IMR-90 (cell line): ENCODE data around the gene SERPINB8. TPM values are rescaled to one million over a fixed set of nuclear protein-coding genes. Genes with fewer than 3 reads are reported as not detected.

Source experiments
- ATAC-seq: fragments of 200-7000 bp; cut with Tn5 transposase; 2 replicates; pipeline ENCODE4 v1.9.1; 2020; ENCODE audit warnings: low read depth, mild to moderate bottlenecking, moderate library complexity
- BruUV-seq: library from RNA; stranded (reverse); fragments of 400-500 nt; replicated peaks from 2 replicates; lab custom pipeline; 2021; lab: Mats Ljungman, UMichigan
- CTCF ChIA-PET: fragments of 300-600 bp; formaldehyde crosslinking; extraction: SDS; loops from one replicate; lab custom pipeline; 2021; ENCODE audit warnings: antibody characterized with exemption; lab: Yijun Ruan, JAX
- POLR2A ChIA-PET: fragments of 300-600 bp; sonication (Branson Sonifier 250); formaldehyde crosslinking; loops from one replicate; lab custom pipeline; 2022; ENCODE audit warnings: antibody characterized with exemption; ENCODE audit not compliant: unreplicated experiment; lab: Charles Lee
- DNase-seq: peaks from one replicate; pipeline ENCODE4 v3.0.0; 2013
- H2AFZ ChIP-seq: replicated peaks from 2 replicates; pipeline ENCODE3; 2013; ENCODE audit warnings: low read length, mild to moderate bottlenecking; ENCODE audit not compliant: poor library complexity
- H2AK5ac ChIP-seq: 2 replicates; pipeline ENCODE4 v1.6.1; 2013; ENCODE audit warnings: low read depth, low read length, inconsistent platforms
- H2AK9ac ChIP-seq: replicated peaks from 2 replicates; pipeline ENCODE3; 2013; ENCODE audit warnings: mild to moderate bottlenecking, low read depth, low read length, moderate library complexity; ENCODE audit not compliant: poor library complexity
- H2BK120ac ChIP-seq: 2 replicates; pipeline ENCODE4 v1.6.1; 2013; ENCODE audit warnings: low read depth, low read length, inconsistent platforms
- H2BK15ac ChIP-seq: 3 replicates; pipeline ENCODE4 v1.6.1; 2013; ENCODE audit warnings: low read depth, low read length, inconsistent platforms
- H2BK20ac ChIP-seq: 2 replicates; pipeline ENCODE4 v1.6.1; 2013; ENCODE audit warnings: low read depth, mild to moderate bottlenecking, inconsistent platforms, low read length, moderate library complexity
- H2BK5ac ChIP-seq: 2 replicates; pipeline ENCODE4 v1.6.1; 2013; ENCODE audit warnings: mild to moderate bottlenecking, low read depth, low read length, inconsistent platforms; ENCODE audit not compliant: poor library complexity, severe bottlenecking
- H3K14ac ChIP-seq: replicated peaks from 2 replicates; pipeline ENCODE4 v1.6.1; 2013; ENCODE audit warnings: low read depth, low read length, inconsistent platforms
- H3K18ac ChIP-seq: 2 replicates; pipeline ENCODE4 v1.6.1; 2013; ENCODE audit warnings: low read depth, low read length, control low read depth
- H3K23ac ChIP-seq: 2 replicates; pipeline ENCODE4 v1.6.1; 2013; ENCODE audit warnings: low read depth, low read length, inconsistent platforms
- H3K27ac ChIP-seq: 2 replicates; pipeline ENCODE4 v1.5.1; 2013; ENCODE audit warnings: mild to moderate bottlenecking, control low read depth, low read length; ENCODE audit not compliant: insufficient read depth
- H3K27me3 ChIP-seq: 2 replicates; pipeline ENCODE4 v1.6.1; 2013; ENCODE audit warnings: low read length; ENCODE audit not compliant: control insufficient read depth, insufficient read depth
- H3K36me3 ChIP-seq: 2 replicates; pipeline ENCODE4 v1.6.1; 2013; ENCODE audit warnings: low read length, mixed read lengths; ENCODE audit not compliant: control insufficient read depth, insufficient read depth
- H3K4ac ChIP-seq: 2 replicates; pipeline ENCODE4 v1.6.1; 2013; ENCODE audit warnings: low read depth, low read length, inconsistent platforms
- H3K4me1 ChIP-seq: 2 replicates; pipeline ENCODE4 v1.6.1; 2013; ENCODE audit warnings: low read length, mixed read lengths; ENCODE audit not compliant: control insufficient read depth, insufficient read depth
- H3K4me2 ChIP-seq: 2 replicates; pipeline ENCODE4 v1.6.1; 2013; ENCODE audit warnings: low read depth, mild to moderate bottlenecking, control low read depth, low read length, moderate library complexity
- H3K4me3 ChIP-seq: 2 replicates; pipeline ENCODE4 v1.5.1; 2013; ENCODE audit warnings: low read depth, mild to moderate bottlenecking, control low read depth, low read length, moderate library complexity; ENCODE audit not compliant: insufficient read depth
- H3K56ac ChIP-seq: 2 replicates; pipeline ENCODE4 v1.6.1; 2013; ENCODE audit warnings: low read length, inconsistent platforms; ENCODE audit not compliant: insufficient read depth; ENCODE audit errors: extremely low read depth
- H3K79me1 ChIP-seq, 2 experiments: 2 replicates each; pipeline ENCODE4 v1.6.1; 2013; ENCODE audit warnings: low read length in 2 of 2, inconsistent platforms in 1 of 2, low read depth in 1 of 2
- H3K9ac ChIP-seq: 2 replicates; pipeline ENCODE4 v1.6.1; 2013; ENCODE audit warnings: low read depth, low read length, control low read depth
- H3K9me1 ChIP-seq: 2 replicates; pipeline ENCODE4 v1.6.1; 2013; ENCODE audit warnings: low read length, inconsistent platforms; ENCODE audit not compliant: insufficient read depth
- H3K9me3 ChIP-seq: 2 replicates; pipeline ENCODE4 v1.6.1; 2013; ENCODE audit warnings: low read length; ENCODE audit not compliant: control insufficient read depth, insufficient read depth
- H4K20me1 ChIP-seq: 2 replicates; pipeline ENCODE4 v1.6.1; 2013; ENCODE audit warnings: low read length, inconsistent platforms; ENCODE audit not compliant: insufficient read depth
- H4K5ac ChIP-seq: 2 replicates; pipeline ENCODE4 v1.6.1; 2013; ENCODE audit warnings: mild to moderate bottlenecking, low read depth, low read length, control low read depth
- H4K8ac ChIP-seq, 2 experiments: 2 replicates each; pipeline ENCODE4 v1.6.1; 2013; ENCODE audit warnings: low read depth in 2 of 2, low read length in 2 of 2, control low read depth in 1 of 2, inconsistent platforms in 1 of 2
- H4K91ac ChIP-seq: 2 replicates; pipeline ENCODE4 v1.6.1; 2013; ENCODE audit warnings: low read depth, low read length, inconsistent platforms; ENCODE audit not compliant: insufficient read depth
- BHLHE40 ChIP-seq: fragments of 150-350 bp; IDR thresholded peaks from 2 replicates; pipeline ENCODE4 v1.6.1; 2016; ENCODE audit warnings: mild to moderate bottlenecking, low read depth, low read length
- CEBPB ChIP-seq: IDR thresholded peaks from 2 replicates; pipeline ENCODE4 v1.6.1; 2012; ENCODE audit warnings: low read depth, low read length, improper control_type of control experiment
- CHD1 ChIP-seq: IDR thresholded peaks from 2 replicates; pipeline ENCODE4 v1.6.1; 2012; ENCODE audit warnings: low read depth, low read length, improper control_type of control experiment
- FOS ChIP-seq: fragments of 150-350 bp; IDR thresholded peaks from 2 replicates; pipeline ENCODE4 v1.6.1; 2016; ENCODE audit warnings: low read depth, low read length
- MAFK ChIP-seq: IDR thresholded peaks from 2 replicates; pipeline ENCODE4 v1.6.1; 2012; ENCODE audit warnings: low read depth, low read length, improper control_type of control experiment
- MAZ ChIP-seq: IDR thresholded peaks from 2 replicates; pipeline ENCODE4 v1.6.1; 2012; ENCODE audit warnings: low read depth, mild to moderate bottlenecking, low read length, improper control_type of control experiment, moderate library complexity, borderline replicate concordance
- MXI1 ChIP-seq: IDR thresholded peaks from 2 replicates; pipeline ENCODE4 v1.6.1; 2012; ENCODE audit warnings: low read depth, mild to moderate bottlenecking, low read length, moderate library complexity, borderline replicate concordance
- NFE2L2 ChIP-seq: fragments of 150-350 bp; IDR thresholded peaks from 2 replicates; pipeline ENCODE4 v1.6.1; 2016; ENCODE audit warnings: low read depth, mild to moderate bottlenecking, low read length
- POLR2A ChIP-seq: IDR thresholded peaks from 2 replicates; pipeline ENCODE4 v1.6.1; 2012; ENCODE audit warnings: mild to moderate bottlenecking, low read depth, low read length
- RAD21 ChIP-seq: IDR thresholded peaks from 2 replicates; pipeline ENCODE4 v1.6.1; 2012; ENCODE audit warnings: low read length, improper control_type of control experiment
- RCOR1 ChIP-seq: IDR thresholded peaks from 2 replicates; pipeline ENCODE4 v1.6.1; 2012; ENCODE audit warnings: mild to moderate bottlenecking, low read length, improper control_type of control experiment; ENCODE audit not compliant: insufficient replicate concordance
- RFX5 ChIP-seq: IDR thresholded peaks from 2 replicates; pipeline ENCODE4 v1.8.0; 2012; ENCODE audit warnings: low read depth, mild to moderate bottlenecking, low read length, moderate library complexity
- SMC3 ChIP-seq: fragments of 150-350 bp; IDR thresholded peaks from 2 replicates; pipeline ENCODE4 v1.6.1; 2016; ENCODE audit warnings: low read depth, mild to moderate bottlenecking, antibody characterized with exemption, low read length, moderate library complexity
- WGBS, 2 experiments: methylation state at CpG; one replicate each; pipeline versions ENCODE4 v1.1.5 to v1.1.7; 2013; ENCODE audit warnings: missing lambda C conversion rate in 2 of 2; ENCODE audit not compliant: insufficient read length in 1 of 2; ENCODE audit errors: extremely low coverage in 2 of 2; 5-methylcytosine and 5-hydroxymethylcytosine counted together
- dilution Hi-C: fragments of 300-500 bp; cut with HindIII; formaldehyde crosslinking; loops from one replicate; pipeline ENCODE4 v1.14.3; 2018; ENCODE audit warnings: low sequenced_read_pairs; ENCODE audit not compliant: unreplicated experiment
- in situ Hi-C: fragments of 300-500 bp; cut with MboI; formaldehyde crosslinking; loops from 3 replicates; pipeline ENCODE4 v1.14.3; 2019; ENCODE audit warnings: low sequenced_read_pairs, inconsistent platforms, mixed read lengths
- intact Hi-C: fragments of 100-400 bp; cut with micrococcal nuclease; formaldehyde crosslinking; loops from 2 replicates; pipeline ENCODE4 v1.10.0; 2022
- polyA plus RNA-seq, 3 experiments: library from polyadenylated mRNA; depleted of rRNA; stranded (reverse); fragments of >200 nt; gene quantifications; 2 replicates each; pipeline ENCODE4 v1.2.3, GENCODE V29; 2012; ENCODE audit warnings: low replicate concordance in 1 of 3
- total RNA-seq: library from RNA; depleted of rRNA; stranded (reverse); fragments of >200 nt; gene quantifications from 2 replicates; pipeline ENCODE4 v1.2.3, GENCODE V29; 2012
- TF ChIP-seq, protein P1 (sequence below): fragments of 150-350 bp; IDR thresholded peaks from 2 replicates; pipeline ENCODE4 v1.6.1; 2017; ENCODE audit warnings: mild to moderate bottlenecking, antibody characterized with exemption, low read length, low read depth
- TF ChIP-seq, protein P2 (sequence below): conservative IDR thresholded peaks from 2 replicates; pipeline ENCODE4 v1.5.1; 2012; ENCODE audit warnings: mild to moderate bottlenecking, low read depth, low read length, improper control_type of control experiment
- TF ChIP-seq, protein P3 (sequence below): fragments of 150-350 bp; IDR thresholded peaks from 2 replicates; pipeline ENCODE4 v1.6.1; 2016; ENCODE audit warnings: low read depth, mild to moderate bottlenecking, low read length, moderate library complexity, borderline replicate concordance

SERPINB8 gene
- total and polyA plus RNA-seq, 2 of the 4 experiments (the other 2 are of a cell fraction), result 14.3 to 16.7 TPM

DNA sequence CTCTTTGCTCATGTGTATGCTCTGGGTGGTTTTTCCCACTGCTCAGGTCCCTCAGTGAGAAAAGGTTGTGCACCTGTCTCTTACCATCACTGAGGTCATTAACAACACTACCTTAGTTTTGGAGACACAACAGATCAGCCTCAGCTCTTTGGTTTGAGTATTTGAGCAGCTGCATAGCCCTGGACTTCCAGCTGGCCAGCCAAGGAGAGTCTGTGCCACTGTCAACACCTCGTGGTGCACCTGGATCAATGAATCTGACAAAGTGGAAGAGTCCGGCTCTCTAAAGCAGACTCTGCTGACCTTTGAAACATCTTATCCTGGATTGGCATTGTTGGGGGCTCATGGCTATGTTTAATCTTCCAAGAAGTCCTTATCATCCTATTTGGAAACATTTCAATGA lies 30.0 kb downstream of the SERPINB8 start:
- Histone ChIP-seq H3K4me3 (no peak overlapping the region), H4K5ac (no peak overlapping the region), H3K14ac (no peak overlapping the region), H4K91ac (no peak overlapping the region), H2BK15ac (no peak overlapping the region), H3K23ac (no peak overlapping the region), H3K27ac (no peak overlapping the region), H3K9ac (no peak overlapping the region), H3K36me3 (no peaks in the 10 kb centered on the region), H3K18ac (no peak overlapping the region), H2AFZ (no peak overlapping the region), H2AK5ac (no peak overlapping the region), H3K4ac (no peak overlapping the region), H3K9me1 (no peaks in the 10 kb centered on the region), H3K9me3 (no peaks in the 10 kb centered on the region), H2BK5ac (no peak overlapping the region), H3K79me1 (no peaks in the 10 kb centered on the region), H3K4me2 (no peak overlapping the region), H2AK9ac (no peak overlapping the region), H4K20me1 (no peaks in the 10 kb centered on the region), H4K8ac (no peak overlapping the region), H3K4me1 (no peaks in the 10 kb centered on the region), H2BK20ac (no peak overlapping the region), H3K56ac (no peak overlapping the region), H3K27me3 (peaks cover 3% of the 10 kb centered on the region), H2BK120ac (no peak overlapping the region)
- ATAC-seq, result no peak
- DNase-seq, result no peak
- ChIA-PET POLR2A (no interaction called here), CTCF (interaction anchor here (0.6 kb wide), 1 partner anchor 9 kb away, joined by 3 read pairs; no protein-coding TSS in a partner anchor)
- TF ChIP-seq NFE2L2, result no peak
- no peak for TF ChIP-seq MAFK
- no peak for TF ChIP-seq CEBPB
- TF ChIP-seq MAZ, result no peak
- no peak for TF ChIP-seq RFX5
- TF ChIP-seq RAD21, result no peak
- TF ChIP-seq POLR2A, result no peak
- no peak for TF ChIP-seq CHD1
- no peak for TF ChIP-seq MXI1
- TF ChIP-seq, protein P1, sequence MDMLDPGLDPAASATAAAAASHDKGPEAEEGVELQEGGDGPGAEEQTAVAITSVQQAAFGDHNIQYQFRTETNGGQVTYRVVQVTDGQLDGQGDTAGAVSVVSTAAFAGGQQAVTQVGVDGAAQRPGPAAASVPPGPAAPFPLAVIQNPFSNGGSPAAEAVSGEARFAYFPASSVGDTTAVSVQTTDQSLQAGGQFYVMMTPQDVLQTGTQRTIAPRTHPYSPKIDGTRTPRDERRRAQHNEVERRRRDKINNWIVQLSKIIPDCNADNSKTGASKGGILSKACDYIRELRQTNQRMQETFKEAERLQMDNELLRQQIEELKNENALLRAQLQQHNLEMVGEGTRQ, result no peak
- no peak for TF ChIP-seq RCOR1
- TF ChIP-seq, protein P2, sequence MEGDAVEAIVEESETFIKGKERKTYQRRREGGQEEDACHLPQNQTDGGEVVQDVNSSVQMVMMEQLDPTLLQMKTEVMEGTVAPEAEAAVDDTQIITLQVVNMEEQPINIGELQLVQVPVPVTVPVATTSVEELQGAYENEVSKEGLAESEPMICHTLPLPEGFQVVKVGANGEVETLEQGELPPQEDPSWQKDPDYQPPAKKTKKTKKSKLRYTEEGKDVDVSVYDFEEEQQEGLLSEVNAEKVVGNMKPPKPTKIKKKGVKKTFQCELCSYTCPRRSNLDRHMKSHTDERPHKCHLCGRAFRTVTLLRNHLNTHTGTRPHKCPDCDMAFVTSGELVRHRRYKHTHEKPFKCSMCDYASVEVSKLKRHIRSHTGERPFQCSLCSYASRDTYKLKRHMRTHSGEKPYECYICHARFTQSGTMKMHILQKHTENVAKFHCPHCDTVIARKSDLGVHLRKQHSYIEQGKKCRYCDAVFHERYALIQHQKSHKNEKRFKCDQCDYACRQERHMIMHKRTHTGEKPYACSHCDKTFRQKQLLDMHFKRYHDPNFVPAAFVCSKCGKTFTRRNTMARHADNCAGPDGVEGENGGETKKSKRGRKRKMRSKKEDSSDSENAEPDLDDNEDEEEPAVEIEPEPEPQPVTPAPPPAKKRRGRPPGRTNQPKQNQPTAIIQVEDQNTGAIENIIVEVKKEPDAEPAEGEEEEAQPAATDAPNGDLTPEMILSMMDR, result no peak
- no peak for TF ChIP-seq SMC3
- TF ChIP-seq BHLHE40, result no peak
- TF ChIP-seq, protein P3, sequence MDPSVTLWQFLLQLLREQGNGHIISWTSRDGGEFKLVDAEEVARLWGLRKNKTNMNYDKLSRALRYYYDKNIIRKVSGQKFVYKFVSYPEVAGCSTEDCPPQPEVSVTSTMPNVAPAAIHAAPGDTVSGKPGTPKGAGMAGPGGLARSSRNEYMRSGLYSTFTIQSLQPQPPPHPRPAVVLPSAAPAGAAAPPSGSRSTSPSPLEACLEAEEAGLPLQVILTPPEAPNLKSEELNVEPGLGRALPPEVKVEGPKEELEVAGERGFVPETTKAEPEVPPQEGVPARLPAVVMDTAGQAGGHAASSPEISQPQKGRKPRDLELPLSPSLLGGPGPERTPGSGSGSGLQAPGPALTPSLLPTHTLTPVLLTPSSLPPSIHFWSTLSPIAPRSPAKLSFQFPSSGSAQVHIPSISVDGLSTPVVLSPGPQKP, result no peak
- no peak for TF ChIP-seq FOS
- no TSS peak for BruUV-seq
- intact Hi-C loops (no loop called here), dilution Hi-C loops (no loop called here), in situ Hi-C loops (no loop called here)
- 36% methylated on average over 2 of the region's 2 CpGs; no CpG with 5 or more reads in 1 of the 2 experiments for WGBS, 2 experiments
